Activated CD4-positive, CD25-positive, alpha-beta regulatory T cell treated with anti-CD3 and anti-CD28 coated beads, Interleukin-2, amount 50 U/mL, for 16 hours (primary cell): ENCODE results near the gene DRD4.

Experiments
- DNase-seq: peaks from one replicate; pipeline ENCODE4 v3.0.0-alpha.2; 2020; ENCODE audit warnings: low read depth, low spot score

The DRD4 gene

GRCh38 chr11:636511-637332 is at the start of gene DRD4:
Gene DRD4 (plus strand): TSS chr11:637269. CDS start chr11:637305, 36 bp downstream.
- DNase-seq, result no peak

GRCh38 chr11:587546-587945 is 49.5 kb upstream of the DRD4 start:
- no peak for DNase-seq

GRCh38 chr11:587978-588380 is 49.1 kb upstream of the DRD4 start:
- DNase-seq, result no peak

GRCh38 chr11:589798-590197 is 47.3 kb upstream of the DRD4 start:
- DNase-seq, result no peak

- DNase-seq, result no peak
These were observed 46.1 kb upstream of the DRD4 start for GRCh38 chr11:590997-591396.

- no peak for DNase-seq
These were observed 44.6 kb upstream of the DRD4 start for GRCh38 chr11:592501-592900.

GRCh38 chr11:592918-593317 is 44.2 kb upstream of the DRD4 start:
- no peak for DNase-seq

- DNase-seq, result no peak
These were observed 43.7 kb upstream of the DRD4 start for GRCh38 chr11:593347-593746.

GRCh38 chr11:595400-595799 is 41.7 kb upstream of the DRD4 start:
- DNase-seq, result no peak

GRCh38 chr11:596374-596773 is 40.7 kb upstream of the DRD4 start:
- no peak for DNase-seq

GRCh38 chr11:597166-597725 is 39.8 kb upstream of the DRD4 start:
- no peak for DNase-seq

- no peak for DNase-seq
These were observed 38.9 kb upstream of the DRD4 start for GRCh38 chr11:598005-598680.

- no peak for DNase-seq
These were observed 35.4 kb upstream of the DRD4 start for GRCh38 chr11:601573-602245.

GRCh38 chr11:603154-603553 is 33.9 kb upstream of the DRD4 start:
- no peak for DNase-seq

GRCh38 chr11:605286-606129 is 31.6 kb upstream of the DRD4 start:
- no peak for DNase-seq

GRCh38 chr11:606245-606644 is 30.8 kb upstream of the DRD4 start:
- DNase-seq, result no peak

GRCh38 chr11:607020-607780 is 29.9 kb upstream of the DRD4 start:
- no peak for DNase-seq

GRCh38 chr11:607971-608659 is 29.0 kb upstream of the DRD4 start:
- DNase-seq, result no peak

GRCh38 chr11:608791-609251 is 28.2 kb upstream of the DRD4 start:
- DNase-seq, result no peak

GRCh38 chr11:609341-609811 is 27.7 kb upstream of the DRD4 start:
- no peak for DNase-seq
